Measurements from ENCODE around the gene ZFYVE19.

GRCh38 chr15:40796512-40796911 is 10.4 kb upstream of the ZFYVE19 start:
- no peak for TF ChIP-seq GATA2 (IDR thresholded peaks at IDR 0.05; ENCODE audit: low read depth, low read length)
- TF ChIP-seq GATA3 (IDR thresholded peaks at IDR 0.05; ENCODE audit: low read depth, low read length), result no peak
